Esophagus muscularis mucosa (tissue), 4 donors: Measurements from ENCODE around the gene PHACTR4. TPM values are rescaled to one million over a fixed set of nuclear protein-coding genes. Genes with fewer than 3 reads are reported as not detected.

Source experiments
- DNase-seq: peaks from one replicate; pipeline ENCODE4 v3.0.0-alpha.2; 2017; ENCODE audit errors: extremely low spot score
- H3K27ac ChIP-seq, 4 donors: fragments of 200-600 bp; sonication (generic); replicated peaks in 1 of 4; 1 replicate in 3 of 4; 2 replicates in 1 of 4; pipeline ENCODE4 v1.5.1; 2016 to 2019; ENCODE audit warnings: mild to moderate bottlenecking in 1 of 4
- H3K27me3 ChIP-seq, 4 donors: fragments of 200-600 bp; sonication (generic); one replicate each; pipeline versions ENCODE4 v1.5.1 to v1.6.0; 2016 to 2019
- H3K36me3 ChIP-seq, 4 donors: fragments of 200-600 bp; sonication (generic); one replicate each; pipeline ENCODE4 v1.5.1; 2016 to 2019
- H3K4me1 ChIP-seq, 4 donors: fragments of 200-600 bp; sonication (generic); one replicate each; pipeline ENCODE4 v1.5.1; 2016 to 2019
- H3K4me3 ChIP-seq, 4 donors: fragments of 200-600 bp; sonication (generic); 1 replicate in 2 of 4; 2 replicates in 2 of 4; pipeline ENCODE4 v1.5.1; 2016 to 2019; ENCODE audit warnings: mild to moderate bottlenecking in 4 of 4, moderate library complexity in 1 of 4
- H3K9me3 ChIP-seq, 4 donors: fragments of 200-600 bp; sonication (generic); 1 replicate in 3 of 4; 2 replicates in 1 of 4; pipeline ENCODE4 v1.5.1; 2016 to 2019
- CTCF ChIP-seq, 3 experiments: fragments of 200-600 bp in 2 of 3; fragments of 450-650 bp in 1 of 3; sonication (generic) in 2 of 3; IDR thresholded peaks; one replicate each; pipeline ENCODE4 v1.5.1; 2017 to 2019; ENCODE audit warnings: antibody characterized with exemption in 3 of 3, mild to moderate bottlenecking in 2 of 3, moderate library complexity in 1 of 3
- EP300 ChIP-seq: sonication (generic); formaldehyde crosslinking; IDR thresholded peaks from one replicate; pipeline ENCODE4 v1.6.1; 2017; ENCODE audit warnings: antibody characterized with exemption
- POLR2A ChIP-seq: fragments of 450-650 bp; IDR thresholded peaks from one replicate; pipeline ENCODE4 v1.6.1; 2017; ENCODE audit warnings: antibody characterized with exemption, moderate library complexity, mild to moderate bottlenecking, low read depth
- POLR2AphosphoS5 ChIP-seq, 2 donors: sonication (generic); formaldehyde crosslinking; IDR thresholded peaks; one replicate each; pipeline ENCODE4 v1.6.1; 2017; ENCODE audit warnings: antibody characterized with exemption in 2 of 2
- WGBS: methylation state at CpG from one replicate; pipeline ENCODE4 v1.1.5; 2018; 5-methylcytosine and 5-hydroxymethylcytosine counted together
- intact Hi-C: fragments of 100-400 bp; cut with DNase I; formaldehyde crosslinking; loops from one replicate; pipeline ENCODE4 v1.15.1; 2023
- total RNA-seq, 4 donors: library from RNA; depleted of rRNA; stranded (reverse); fragments of >200 nt; gene quantifications; one replicate each; pipeline versions ENCODE4 v1.1.0 to v1.2.1, GENCODE V29; 2016

Gene PHACTR4
- 10 to 100 TPM; 21.0 to 32.4 (median 27.7) TPM for total RNA-seq

DNA sequence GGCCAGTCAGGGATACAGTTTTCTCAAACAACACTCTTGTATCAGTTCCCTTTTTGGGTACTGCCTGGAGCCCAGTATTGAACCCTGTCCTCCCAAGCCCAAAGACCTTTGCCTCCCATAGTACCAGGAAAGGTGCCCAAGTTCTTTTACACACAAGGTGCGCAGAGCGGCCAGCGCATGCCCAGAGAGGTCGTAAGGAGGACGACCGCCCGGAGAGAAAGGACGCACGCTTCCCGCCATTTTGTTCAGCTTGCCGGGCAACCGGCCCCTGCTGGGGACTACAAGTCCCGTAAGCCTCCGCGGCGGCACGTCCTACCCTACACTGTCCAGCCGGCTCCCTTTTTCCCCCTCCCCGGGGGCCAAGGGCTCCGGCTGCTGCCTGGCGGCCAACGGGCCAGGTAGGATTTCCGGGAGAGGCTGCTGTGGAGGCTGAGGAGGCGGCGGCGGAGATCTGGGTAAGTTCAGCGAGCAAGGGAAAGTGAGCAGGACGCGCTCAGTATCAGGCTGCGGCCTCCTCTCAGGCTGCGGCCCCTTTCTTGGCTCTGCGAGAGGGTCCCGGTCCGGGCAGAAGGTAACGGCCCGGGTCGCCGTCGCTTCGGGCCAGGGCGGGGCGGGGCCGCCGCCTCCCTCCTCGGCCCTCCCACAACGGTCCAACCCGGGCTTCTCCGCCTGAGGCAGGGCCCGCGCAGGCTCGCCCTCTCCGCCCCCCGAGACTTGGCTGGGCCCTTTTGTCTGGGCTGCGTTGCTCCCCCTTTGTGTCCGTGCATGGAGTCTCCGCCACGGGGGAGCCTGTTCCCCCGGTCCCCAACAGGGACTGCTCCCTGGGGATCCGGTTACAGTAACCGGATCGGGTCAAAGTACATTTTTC lies at the start of gene PHACTR4:
PHACTR4 (plus strand) TSS at position 370 of the 868 bp plus-strand sequence. CDS start 37,708 bp downstream, outside the sequence.
- peak within 1 kb of the TSS; percentile 92 to 98 (median 94) for H3K27ac ChIP-seq
- intact Hi-C loops: loop anchor here (2.0 kb wide), 1 partner anchor 111 kb away; the partner anchor contains the start of gene SESN2
- H3K4me1 ChIP-seq: peaks cover 10 to 42% (median 39%) of the 10 kb centered on the region in 4 donors
- no peaks in the 10 kb centered on the region for H3K36me3 ChIP-seq
- peak; percentile 96 for DNase-seq
- peak within 1 kb of the TSS; percentile 81 to 92 (median 88) for H3K4me3 ChIP-seq
- no peaks in the 10 kb centered on the region for H3K9me3 ChIP-seq
- WGBS: 0% methylated on average over 13 of the region's 61 CpGs
- no peaks in the 10 kb centered on the region for H3K27me3 ChIP-seq
- TF ChIP-seq POLR2A (peak; percentile 73), POLR2AphosphoS5 (IDR thresholded peaks at IDR 0.05) (peak; percentile 78 to 94), CTCF (IDR thresholded peaks at IDR 0.05) (peak in 2 of 3 experiments; percentile 6 to 12), EP300 (no peak)

- Histone ChIP-seq H3K27me3 (peaks cover 0 to 36% (median 2%) of the 10 kb centered on the region in 4 donors), H3K4me3 (no peak overlapping the region), H3K9me3 (no peaks in the 10 kb centered on the region), H3K27ac (no peak overlapping the region), H3K4me1 (no peaks in the 10 kb centered on the region), H3K36me3 (no peaks in the 10 kb centered on the region)
- DNase-seq: no peak
- TF ChIP-seq POLR2AphosphoS5 (IDR thresholded peaks at IDR 0.05) (no peak), EP300 (no peak), POLR2A (no peak), CTCF (IDR thresholded peaks at IDR 0.05) (no peak)
- intact Hi-C loops: no loop called here
- 84% methylated on average over 3 of the region's 3 CpGs for WGBS
Observed at GRCh38 chr1:28322194-28322593, 47.3 kb upstream of the PHACTR4 start.

GRCh38 chr1:28323720-28324119 lies 45.8 kb upstream of the PHACTR4 start:
- Histone ChIP-seq H3K27ac (no peak overlapping the region), H3K4me3 (no peak overlapping the region), H3K9me3 (no peaks in the 10 kb centered on the region), H3K36me3 (no peaks in the 10 kb centered on the region), H3K27me3 (peaks cover 0 to 23% (median 0%) of the 10 kb centered on the region in 4 donors), H3K4me1 (peaks cover 6 to 8% (median 6%) of the 10 kb centered on the region in 4 donors)
- 35% methylated on average over 3 of the region's 3 CpGs for WGBS
- no peak for DNase-seq
- intact Hi-C loops: no loop called here
- TF ChIP-seq EP300 (no peak), POLR2A (no peak), POLR2AphosphoS5 (IDR thresholded peaks at IDR 0.05) (no peak), CTCF (IDR thresholded peaks at IDR 0.05) (no peak)

DNA sequence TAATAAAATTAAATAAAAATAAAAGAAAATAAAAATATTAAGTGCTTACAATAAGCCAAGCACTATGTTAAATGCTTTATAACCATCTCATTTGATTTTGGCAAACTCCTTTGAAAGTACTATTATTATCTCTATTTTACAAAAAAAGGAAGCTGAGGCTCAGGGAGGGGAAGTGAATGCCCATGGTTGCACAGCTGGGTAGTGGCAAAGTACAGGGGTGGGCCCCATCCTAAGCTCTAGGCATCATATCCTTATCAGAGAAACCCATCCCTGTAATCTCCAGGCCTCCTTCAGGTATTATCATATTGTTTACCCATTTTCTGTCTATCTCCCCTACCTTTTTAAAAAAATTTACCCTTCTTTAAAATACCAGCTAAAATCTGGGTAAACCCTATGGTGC lies 43.0 kb upstream of the PHACTR4 start:
- Histone ChIP-seq H3K4me3 (no peak overlapping the region), H3K4me1 (peaks cover 15 to 25% (median 21%) of the 10 kb centered on the region in 4 donors), H3K9me3 (no peaks in the 10 kb centered on the region), H3K27ac (no peak overlapping the region), H3K36me3 (peaks cover 2 to 10% (median 4%) of the 10 kb centered on the region in 4 donors), H3K27me3 (peaks cover 0 to 8% (median 0%) of the 10 kb centered on the region in 4 donors)
- TF ChIP-seq POLR2AphosphoS5 (IDR thresholded peaks at IDR 0.05): no peak
- TF ChIP-seq EP300: no peak
- no peak for TF ChIP-seq CTCF (IDR thresholded peaks at IDR 0.05)
- TF ChIP-seq POLR2A: no peak
- intact Hi-C loops: loop anchor here (5.0 kb wide), 2 partner anchors 64 to 79 kb away; no protein-coding TSS in a partner anchor
- no peak for DNase-seq
